Esophagus squamous epithelium (tissue), 5 donors: ENCODE measurements around the gene FGR. TPM values are rescaled to one million over a fixed set of nuclear protein-coding genes. Genes with fewer than 3 reads are reported as not detected.

ENCODE experiments used
- DNase-seq: peaks from one replicate; lab custom pipeline; 2025; lab: John Stamatoyannopoulos, UW
- H3K27ac ChIP-seq, 4 donors: fragments of 200-600 bp; sonication (generic); one replicate each; pipeline ENCODE4 v1.5.1; 2016 to 2019; ENCODE audit warnings: mild to moderate bottlenecking in 1 of 4
- H3K27me3 ChIP-seq, 4 donors: fragments of 200-600 bp; sonication (generic); 1 replicate in 3 of 4; 2 replicates in 1 of 4; pipeline versions ENCODE4 v1.5.1 to v1.6.0; 2017 to 2021; ENCODE audit warnings: antibody characterized with exemption in 1 of 4
- H3K36me3 ChIP-seq, 3 donors: fragments of 200-600 bp; sonication (generic); one replicate each; pipeline ENCODE4 v1.5.1; 2016 to 2019
- H3K4me1 ChIP-seq, 3 donors: fragments of 200-600 bp; sonication (generic); one replicate each; pipeline ENCODE4 v1.5.1; 2017 to 2019
- H3K4me3 ChIP-seq, 4 donors: fragments of 200-600 bp; sonication (generic); 1 replicate in 3 of 4; 2 replicates in 1 of 4; pipeline ENCODE4 v1.5.1; 2016 to 2019; ENCODE audit warnings: mild to moderate bottlenecking in 2 of 4, moderate library complexity in 1 of 4
- H3K9me3 ChIP-seq, 3 donors: fragments of 200-600 bp; sonication (generic); one replicate each; pipeline ENCODE4 v1.5.1; 2016 to 2019
- POLR2A ChIP-seq, 4 donors: fragments of 450-650 bp; IDR thresholded peaks; one replicate each; pipeline ENCODE4 v1.6.1; 2017; ENCODE audit warnings: antibody characterized with exemption in 4 of 4, mild to moderate bottlenecking in 4 of 4, moderate library complexity in 3 of 4
- WGBS, 2 donors: methylation state at CpG; one replicate each; pipeline ENCODE4 v1.1.5; 2018; 5-methylcytosine and 5-hydroxymethylcytosine counted together
- intact Hi-C: fragments of 100-400 bp; cut with DNase I; formaldehyde crosslinking; loops from one replicate; pipeline ENCODE4 v1.15.0; 2022
- total RNA-seq, 4 donors: library from RNA; depleted of rRNA; stranded (reverse); fragments of >200 nt; gene quantifications; one replicate each; pipeline ENCODE4 v1.1.0, GENCODE V29; 2016
- TF ChIP-seq, protein P1 (sequence below), 6 experiments: fragments of 450-650 bp in 4 of 6; fragments of 200-600 bp in 2 of 6; sonication (generic) in 2 of 6; IDR thresholded peaks; one replicate each; pipeline ENCODE4 v1.5.1; 2016 to 2019; ENCODE audit warnings: antibody characterized with exemption in 6 of 6, mild to moderate bottlenecking in 4 of 6, moderate library complexity in 4 of 6
- donor health status: DM: yes; HTN: yes; CAD: no.

FGR gene
- total RNA-seq, 4 donors from 2014 or later, result 1.2 to 12.4 (median 7.5) TPM

DNA sequence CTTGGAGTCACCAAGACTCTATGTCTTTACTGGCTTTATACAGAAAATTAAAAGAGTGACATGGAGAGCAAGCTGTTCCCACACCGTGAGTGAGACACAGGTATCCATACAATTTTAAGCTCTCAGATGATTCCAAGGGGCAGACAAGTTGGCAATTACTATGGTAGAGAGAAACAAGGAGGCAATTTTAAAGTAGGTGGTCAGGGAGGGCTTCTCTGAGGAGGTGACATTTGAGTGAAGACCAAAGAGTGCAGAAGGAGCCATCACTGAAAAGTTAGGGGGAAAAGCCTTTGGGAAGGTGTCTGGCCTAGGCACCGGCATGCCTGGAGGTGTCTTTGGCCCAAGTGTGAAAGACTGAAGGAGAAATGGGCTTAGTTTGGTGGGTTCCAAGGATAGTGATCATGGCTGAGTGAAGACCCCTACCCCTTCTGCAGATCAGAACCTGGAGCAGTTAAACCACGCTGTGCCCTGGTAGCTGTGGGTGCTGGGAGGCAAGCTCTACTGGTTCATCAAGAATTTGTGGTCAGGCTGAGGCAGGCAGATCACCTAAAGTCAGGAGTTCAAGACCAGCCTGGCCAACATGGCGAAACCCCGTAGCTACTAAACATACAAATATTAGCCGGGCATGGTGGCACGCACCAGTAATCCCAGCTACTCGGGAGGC lies 26.6 kb upstream of the FGR start:
- Histone ChIP-seq H3K9me3 (no peaks in the 10 kb centered on the region), H3K4me1 (peaks cover 30 to 58% (median 37%) of the 10 kb centered on the region in 3 donors), H3K27me3 (no peaks in the 10 kb centered on the region), H3K4me3 (no peak overlapping the region), H3K27ac (peak overlapping the region in 1 of 4 donors; percentile 86), H3K36me3 (no peaks in the 10 kb centered on the region)
- no peak for TF ChIP-seq POLR2A (IDR thresholded peaks at IDR 0.05)
- TF ChIP-seq, protein P1, sequence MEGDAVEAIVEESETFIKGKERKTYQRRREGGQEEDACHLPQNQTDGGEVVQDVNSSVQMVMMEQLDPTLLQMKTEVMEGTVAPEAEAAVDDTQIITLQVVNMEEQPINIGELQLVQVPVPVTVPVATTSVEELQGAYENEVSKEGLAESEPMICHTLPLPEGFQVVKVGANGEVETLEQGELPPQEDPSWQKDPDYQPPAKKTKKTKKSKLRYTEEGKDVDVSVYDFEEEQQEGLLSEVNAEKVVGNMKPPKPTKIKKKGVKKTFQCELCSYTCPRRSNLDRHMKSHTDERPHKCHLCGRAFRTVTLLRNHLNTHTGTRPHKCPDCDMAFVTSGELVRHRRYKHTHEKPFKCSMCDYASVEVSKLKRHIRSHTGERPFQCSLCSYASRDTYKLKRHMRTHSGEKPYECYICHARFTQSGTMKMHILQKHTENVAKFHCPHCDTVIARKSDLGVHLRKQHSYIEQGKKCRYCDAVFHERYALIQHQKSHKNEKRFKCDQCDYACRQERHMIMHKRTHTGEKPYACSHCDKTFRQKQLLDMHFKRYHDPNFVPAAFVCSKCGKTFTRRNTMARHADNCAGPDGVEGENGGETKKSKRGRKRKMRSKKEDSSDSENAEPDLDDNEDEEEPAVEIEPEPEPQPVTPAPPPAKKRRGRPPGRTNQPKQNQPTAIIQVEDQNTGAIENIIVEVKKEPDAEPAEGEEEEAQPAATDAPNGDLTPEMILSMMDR (IDR thresholded peaks at IDR 0.05), result no peak
- WGBS, 2 donors, result 93 to 94% methylated on average over 3 to 8 of the region's 8 CpGs
- intact Hi-C loops, result loop anchor here (2.0 to 10.0 kb wide), 2 partner anchors 51 to 267 kb away; partner anchors contain the start of gene GPR3
- DNase-seq, result no peak

DNA sequence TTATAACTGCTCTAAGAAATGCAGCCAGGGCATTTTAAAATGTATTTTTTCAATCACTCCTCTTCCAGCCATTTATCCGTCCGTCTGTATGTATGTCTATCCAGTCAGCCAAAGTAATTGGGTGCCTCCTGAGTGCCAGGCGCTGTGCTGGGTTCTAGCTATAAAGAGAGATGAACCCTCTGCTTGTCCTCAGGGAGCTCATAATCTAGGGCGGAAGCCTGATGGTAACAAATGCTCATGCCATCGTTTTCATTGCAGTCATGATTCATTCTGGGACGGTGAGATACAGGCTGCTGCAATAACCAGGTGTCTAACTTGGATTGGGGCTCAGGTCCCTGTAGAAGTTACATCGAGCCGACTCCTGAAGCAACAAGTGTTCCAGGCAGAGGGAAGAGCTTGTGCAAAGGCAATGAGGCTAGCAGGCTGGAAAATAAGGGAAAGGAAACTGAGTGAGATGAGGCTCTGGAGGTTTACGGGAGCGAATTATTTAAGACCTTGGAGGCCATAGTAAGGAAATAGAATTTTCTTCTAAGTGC lies 25.4 kb upstream of the FGR start:
- intact Hi-C loops, result loop anchor here (10.0 kb wide), 1 partner anchor 266 kb away; the partner anchor contains the start of gene GPR3
- Histone ChIP-seq H3K27me3 (no peaks in the 10 kb centered on the region), H3K4me3 (peak overlapping the region; percentile 50 to 89 (median 64)), H3K36me3 (no peaks in the 10 kb centered on the region), H3K27ac (peak overlapping the region; percentile 86 to 99 (median 95)), H3K4me1 (peaks cover 40 to 70% (median 48%) of the 10 kb centered on the region in 3 donors), H3K9me3 (no peaks in the 10 kb centered on the region)
- DNase-seq, result no peak
- no peak for TF ChIP-seq POLR2A (IDR thresholded peaks at IDR 0.05)
- TF ChIP-seq, protein P1 (IDR thresholded peaks at IDR 0.05), result peak in 2 of 6 experiments; percentile 1 to 3
- WGBS, 2 donors, result 38 to 48% methylated on average over 10 of the region's 10 CpGs

DNA sequence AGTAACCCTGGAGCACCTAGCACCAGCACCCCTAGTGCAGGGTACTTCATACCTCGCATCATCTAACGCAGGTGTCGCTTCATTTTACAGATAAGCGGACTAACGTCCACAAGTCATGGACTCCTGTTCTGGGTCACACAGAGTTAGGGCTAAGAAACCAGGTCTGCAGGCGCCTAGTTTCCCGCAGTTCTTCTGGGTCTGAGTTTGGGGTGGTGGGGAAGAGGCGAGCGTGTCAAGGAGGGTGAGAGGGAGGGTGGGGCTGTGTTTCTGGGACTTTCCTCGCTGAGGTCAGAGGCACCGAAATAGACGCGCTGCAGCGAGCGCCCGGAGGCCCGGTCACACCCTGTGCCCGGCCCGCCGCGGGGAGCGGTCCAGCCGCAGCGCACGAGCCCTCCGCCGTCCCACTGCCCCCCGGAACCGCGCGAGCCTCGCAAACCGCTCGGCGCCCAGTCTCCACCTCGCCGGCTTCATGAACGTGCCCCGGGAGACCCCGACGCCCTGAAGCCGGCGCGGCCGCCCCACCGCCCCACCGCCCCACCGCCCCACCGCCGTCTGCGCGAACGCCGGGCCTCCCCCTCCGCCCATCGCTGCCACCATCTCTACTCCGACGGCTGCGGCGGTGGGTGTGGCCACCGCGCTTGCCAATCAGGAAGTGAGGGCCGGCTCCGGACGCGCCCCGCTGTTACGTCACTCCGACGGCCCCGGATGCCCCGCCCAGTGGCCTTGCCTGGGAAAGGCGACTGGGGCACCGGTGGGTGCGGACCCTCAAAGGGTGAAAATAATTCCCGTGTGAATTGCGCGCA lies 24.7 kb upstream of the FGR start:
- WGBS, 2 donors, result 10 to 38% methylated on average over 10 to 28 of the region's 78 CpGs
- intact Hi-C loops, result loop anchor here (10.0 kb wide), 1 partner anchor 265 kb away; the partner anchor contains the start of gene GPR3
- TF ChIP-seq, protein P1 (IDR thresholded peaks at IDR 0.05), result peak in 1 of 6 experiments; percentile 23
- peak in 2 of 4 donors; percentile 43 to 69 for TF ChIP-seq POLR2A (IDR thresholded peaks at IDR 0.05)
- Histone ChIP-seq H3K36me3 (no peaks in the 10 kb centered on the region), H3K9me3 (no peaks in the 10 kb centered on the region), H3K4me1 (peaks cover 40 to 72% (median 49%) of the 10 kb centered on the region in 3 donors), H3K27me3 (no peaks in the 10 kb centered on the region), H3K27ac (peak overlapping the region; percentile 86 to 99 (median 95)), H3K4me3 (peak overlapping the region; percentile 50 to 89 (median 64))
- DNase-seq, result peak; percentile 71

DNA sequence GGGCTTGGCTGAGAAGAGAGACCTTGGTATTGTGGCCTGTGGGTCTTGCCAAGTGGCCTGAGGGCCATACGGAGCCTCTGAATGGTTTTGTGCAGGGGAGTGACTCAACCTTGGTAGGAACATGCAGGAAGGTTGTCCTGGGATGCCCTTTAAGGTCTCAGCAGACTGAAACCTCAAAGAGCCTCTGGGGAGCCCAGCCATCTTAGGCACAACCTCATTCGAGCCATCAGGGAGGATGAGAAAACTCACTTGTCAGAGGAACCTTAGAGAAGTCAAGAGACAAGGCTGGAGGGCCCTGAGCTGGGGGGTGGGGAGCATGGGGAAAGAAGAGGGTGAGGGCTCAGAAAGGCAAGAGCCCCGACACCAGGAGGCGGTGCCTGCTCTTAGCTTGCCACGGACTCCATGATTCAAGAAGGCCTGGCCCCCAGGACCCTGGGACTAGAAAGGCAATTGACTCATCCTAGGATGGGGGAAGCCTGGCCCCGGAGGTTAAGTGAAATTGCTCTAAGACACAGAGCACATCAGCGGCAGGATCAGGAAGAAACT lies 24.0 kb upstream of the FGR start:
- H3K4me3 ChIP-seq, result peak overlapping the region in 2 of 4 donors; percentile 74 to 89
- no peaks in the 10 kb centered on the region for H3K9me3 ChIP-seq
- TF ChIP-seq, protein P1 (IDR thresholded peaks at IDR 0.05), result no peak
- no peak for TF ChIP-seq POLR2A (IDR thresholded peaks at IDR 0.05)
- no peaks in the 10 kb centered on the region for H3K36me3 ChIP-seq
- peak overlapping the region; percentile 86 to 99 (median 95) for H3K27ac ChIP-seq
- intact Hi-C loops, result no loop called here
- no peak for DNase-seq
- H3K4me1 ChIP-seq, result peaks cover 40 to 65% (median 43%) of the 10 kb centered on the region in 3 donors
- H3K27me3 ChIP-seq, result no peaks in the 10 kb centered on the region
- WGBS, 2 donors, result 20 to 28% methylated on average over 6 to 7 of the region's 7 CpGs
